ENCODE data around the gene MAL. TPM values are rescaled to one million over a fixed set of nuclear protein-coding genes. Genes with fewer than 3 reads are reported as not detected.
A peak's percentile ranks its signal among the peaks of the same experiment; 100 is the strongest.

MAL gene
- polyA plus RNA-seq, 1 of the 3 experiments (the other 2 are of a cell fraction), result not detected

GRCh38 chr2:95032868-95033603 lies 7.5 kb downstream of the MAL start:
- H3K9me3 ChIP-seq, result no peaks in the 10 kb centered on the region
- H2AFZ ChIP-seq (ENCODE audit: low read depth), result no peak overlapping the region
- no peak overlapping the region for H3K9ac ChIP-seq
- H3K4me2 ChIP-seq, result no peak overlapping the region
- no peaks in the 10 kb centered on the region for H3K9me2 ChIP-seq
- H4K20me1 ChIP-seq (ENCODE audit: insufficient read depth), result no peaks in the 10 kb centered on the region
- 47% methylated on average over 14 of the region's 16 CpGs for WGBS (ENCODE audit: low lambda C conversion rate)
- no peaks in the 10 kb centered on the region for H3K36me3 ChIP-seq (replicated peaks in 1 of 2; ENCODE audit: control insufficient read depth in 1 of 2, insufficient read depth in 2 of 2, low read length in 1 of 2)
- ChIA-PET CTCF (interaction anchor here (1.4 to 3.2 kb wide), 4 partner anchors 10 to 82 kb away, joined by 3 to 17 read pairs (median 8); no protein-coding TSS in a partner anchor), POLR2A (no interaction called here)
- H3K4me3 ChIP-seq (ENCODE audit: low read depth in 2 of 2, low read length in 1 of 2), result no peak overlapping the region
- H3K4me1 ChIP-seq (ENCODE audit: control insufficient read depth in 1 of 2, insufficient read depth in 2 of 2, low read depth in 1 of 2, low read length in 1 of 2), result peaks cover 0 to 3% of the 10 kb centered on the region in 2 experiments; a peak in 1 of 4 replicates
- peaks cover 13% of the 10 kb centered on the region for H3F3A ChIP-seq (replicated peaks; ENCODE audit: insufficient read depth)
- no peak overlapping the region for H3K27ac ChIP-seq (ENCODE audit: low read depth in 2 of 2, low read length in 1 of 2)
- H3K79me2 ChIP-seq (ENCODE audit: insufficient read depth), result no peaks in the 10 kb centered on the region
- TF ChIP-seq FOXM1 (IDR thresholded peaks at IDR 0.05; ENCODE audit: low read depth) (no peak), USF1 (IDR thresholded peaks at IDR 0.05; ENCODE audit: borderline replicate concordance, low read depth) (no peak), YY1 (IDR thresholded peaks at IDR 0.05; ENCODE audit: low read depth) (no peak)
- TF ChIP-seq, protein P1, sequence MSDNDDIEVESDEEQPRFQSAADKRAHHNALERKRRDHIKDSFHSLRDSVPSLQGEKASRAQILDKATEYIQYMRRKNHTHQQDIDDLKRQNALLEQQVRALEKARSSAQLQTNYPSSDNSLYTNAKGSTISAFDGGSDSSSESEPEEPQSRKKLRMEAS (IDR thresholded peaks at IDR 0.05; ENCODE audit: low read depth), result no peak
- DNase-seq, result no peak
- peaks cover 49% of the 10 kb centered on the region; the same call in 1 of the 2 replicates for H3K27me3 ChIP-seq (ENCODE audit: insufficient read depth)

DNA sequence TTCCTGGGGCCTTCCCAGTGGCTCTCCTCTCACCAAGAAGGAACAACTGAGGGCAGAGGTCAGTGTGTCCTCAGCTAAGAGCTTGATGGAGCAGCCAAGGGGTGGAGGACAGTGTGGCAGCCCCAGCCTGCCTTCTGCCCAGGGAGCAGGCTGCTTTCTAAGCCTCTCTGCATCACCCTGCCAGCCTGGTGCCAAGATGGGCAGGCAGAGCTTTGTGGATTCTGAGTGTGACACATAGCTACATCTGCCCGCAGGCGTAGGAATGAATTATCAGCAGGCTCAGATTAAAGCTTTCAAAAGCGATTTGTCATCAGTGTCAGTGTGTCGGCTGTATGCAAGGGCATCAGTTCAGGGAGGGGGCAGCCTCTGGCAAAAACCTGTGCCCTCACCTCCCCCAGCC lies 8.7 kb downstream of the MAL start:
- H3K4me3 ChIP-seq (ENCODE audit: low read depth in 2 of 2, low read length in 1 of 2), result no peak overlapping the region
- H4K20me1 ChIP-seq (ENCODE audit: insufficient read depth), result no peaks in the 10 kb centered on the region
- H3K9me3 ChIP-seq, result no peaks in the 10 kb centered on the region
- H3K36me3 ChIP-seq (replicated peaks in 1 of 2; ENCODE audit: control insufficient read depth in 1 of 2, insufficient read depth in 2 of 2, low read length in 1 of 2), result no peaks in the 10 kb centered on the region
- H3K9me2 ChIP-seq, result no peaks in the 10 kb centered on the region
- peaks cover 24% of the 10 kb centered on the region for H3F3A ChIP-seq (replicated peaks; ENCODE audit: insufficient read depth)
- H3K27ac ChIP-seq (ENCODE audit: low read depth in 2 of 2, low read length in 1 of 2), result no peak overlapping the region
- no peaks in the 10 kb centered on the region for H3K79me2 ChIP-seq (ENCODE audit: insufficient read depth)
- ChIA-PET CTCF (interaction anchor here (1.0 to 3.2 kb wide), 3 partner anchors 11 to 42 kb away, joined by 3 to 17 read pairs (median 6); no protein-coding TSS in a partner anchor), POLR2A (no interaction called here)
- TF ChIP-seq, protein P2, sequence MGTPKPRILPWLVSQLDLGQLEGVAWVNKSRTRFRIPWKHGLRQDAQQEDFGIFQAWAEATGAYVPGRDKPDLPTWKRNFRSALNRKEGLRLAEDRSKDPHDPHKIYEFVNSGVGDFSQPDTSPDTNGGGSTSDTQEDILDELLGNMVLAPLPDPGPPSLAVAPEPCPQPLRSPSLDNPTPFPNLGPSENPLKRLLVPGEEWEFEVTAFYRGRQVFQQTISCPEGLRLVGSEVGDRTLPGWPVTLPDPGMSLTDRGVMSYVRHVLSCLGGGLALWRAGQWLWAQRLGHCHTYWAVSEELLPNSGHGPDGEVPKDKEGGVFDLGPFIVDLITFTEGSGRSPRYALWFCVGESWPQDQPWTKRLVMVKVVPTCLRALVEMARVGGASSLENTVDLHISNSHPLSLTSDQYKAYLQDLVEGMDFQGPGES (IDR thresholded peaks at IDR 0.05; ENCODE audit: low read depth, low read length), result no peak
- TF ChIP-seq, protein P3, sequence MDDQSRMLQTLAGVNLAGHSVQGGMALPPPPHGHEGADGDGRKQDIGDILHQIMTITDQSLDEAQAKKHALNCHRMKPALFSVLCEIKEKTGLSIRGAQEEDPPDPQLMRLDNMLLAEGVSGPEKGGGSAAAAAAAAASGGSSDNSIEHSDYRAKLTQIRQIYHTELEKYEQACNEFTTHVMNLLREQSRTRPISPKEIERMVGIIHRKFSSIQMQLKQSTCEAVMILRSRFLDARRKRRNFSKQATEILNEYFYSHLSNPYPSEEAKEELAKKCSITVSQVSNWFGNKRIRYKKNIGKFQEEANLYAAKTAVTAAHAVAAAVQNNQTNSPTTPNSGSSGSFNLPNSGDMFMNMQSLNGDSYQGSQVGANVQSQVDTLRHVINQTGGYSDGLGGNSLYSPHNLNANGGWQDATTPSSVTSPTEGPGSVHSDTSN (IDR thresholded peaks at IDR 0.05), result peak; percentile 31; the same call in 1 of the 2 replicates
- no peak for TF ChIP-seq SIN3A (IDR thresholded peaks at IDR 0.05; ENCODE audit: borderline replicate concordance, low read depth, low read length)
- peak; percentile 15; the same call in 1 of the 2 replicates for TF ChIP-seq GATA2 (CRISPR knock-in tag; IDR thresholded peaks at IDR 0.05)
- TF ChIP-seq POLR2AphosphoS5 (IDR thresholded peaks at IDR 0.05; ENCODE audit: low read depth, low read length), result no peak
- 12% methylated on average over 4 of the region's 4 CpGs for WGBS (ENCODE audit: low lambda C conversion rate)
- no peak overlapping the region for H3K9ac ChIP-seq
- peaks cover 40% of the 10 kb centered on the region; the same call in 1 of the 2 replicates for H3K27me3 ChIP-seq (ENCODE audit: insufficient read depth)
- H3K4me1 ChIP-seq (ENCODE audit: control insufficient read depth in 1 of 2, insufficient read depth in 2 of 2, low read depth in 1 of 2, low read length in 1 of 2), result peaks cover 0 to 3% of the 10 kb centered on the region in 2 experiments; a peak in 1 of 4 replicates
- H3K4me2 ChIP-seq, result no peak overlapping the region
- no peak overlapping the region for H2AFZ ChIP-seq (ENCODE audit: low read depth)
- DNase-seq, result peak; percentile 42

Data from SK-N-SH (cell line).